ENCODE measurements around the gene TARBP2.
A peak's percentile ranks its signal among the peaks of the same experiment; 100 is the strongest.

TARBP2 gene

GRCh38 chr12:53496752-53497032, 4.4 kb upstream of the TARBP2 start:
- no peak for DNase-seq (ENCODE audit: low read depth)
- peak overlapping the region; percentile 17 for H3K4me3 ChIP-seq (ENCODE audit: low read depth, low read length)
- no peak for TF ChIP-seq CTCF (IDR thresholded peaks at IDR 0.05; ENCODE audit: control insufficient read depth, extremely low read depth, insufficient read depth)

- no peak for TF ChIP-seq CTCF (IDR thresholded peaks at IDR 0.05; ENCODE audit: control insufficient read depth, extremely low read depth, insufficient read depth)
- H3K4me3 ChIP-seq (ENCODE audit: low read depth, low read length): no peak overlapping the region
- no peak for DNase-seq (ENCODE audit: low read depth)
Measured at GRCh38 chr12:53497461-53497860, 3.6 kb upstream of the TARBP2 start.

GRCh38 chr12:53498235-53498630, 2.9 kb upstream of the TARBP2 start:
- TF ChIP-seq CTCF (IDR thresholded peaks at IDR 0.05; ENCODE audit: control insufficient read depth, extremely low read depth, insufficient read depth): no peak
- no peak for DNase-seq (ENCODE audit: low read depth)
- H3K4me3 ChIP-seq (ENCODE audit: low read depth, low read length): no peak overlapping the region

GRCh38 chr12:53499266-53500141, 1.6 kb upstream of the TARBP2 start, which contains the start of gene MAP3K12:
MAP3K12 (minus strand) TSS chr12:53499458; CDS start chr12:53487391, 12,067 bp downstream.
- 0 out of 2 replicates have a peak, but pooled peaks have one; percentile 21 for TF ChIP-seq CTCF (IDR thresholded peaks at IDR 0.05; ENCODE audit: control insufficient read depth, extremely low read depth, insufficient read depth)
- no peak for DNase-seq (ENCODE audit: low read depth)
- peak within 1 kb of the TSS; percentile 81 for H3K4me3 ChIP-seq (ENCODE audit: low read depth, low read length)

- peak overlapping the region; percentile 81 for H3K4me3 ChIP-seq (ENCODE audit: low read depth, low read length)
- DNase-seq (ENCODE audit: low read depth): no peak
- TF ChIP-seq CTCF (IDR thresholded peaks at IDR 0.05; ENCODE audit: control insufficient read depth, extremely low read depth, insufficient read depth): no peak
Measured at GRCh38 chr12:53500142-53500775, 824 bp upstream of the TARBP2 start.

- TF ChIP-seq CTCF (IDR thresholded peaks at IDR 0.05; ENCODE audit: control insufficient read depth, extremely low read depth, insufficient read depth): no peak
- no peak for DNase-seq (ENCODE audit: low read depth)
Measured at GRCh38 chr12:53501615-53502181, 615 bp downstream of the TARBP2 start.

More at GRCh38 chr12:53501615-53502181, 615 bp downstream of the TARBP2 start:
- peak overlapping the region; percentile 81 for H3K4me3 ChIP-seq (ENCODE audit: low read depth, low read length)
